Stimulated activated CD4-positive, alpha-beta T cell treated with anti-CD3 and anti-CD28 coated beads, Interleukin-12 subunit alpha, Interleukin-12 subunit beta, amount 100 ng/mL, for 24 hours (primary cell): ENCODE measurements around the gene RTL5.

Source experiments
- DNase-seq, 2 experiments: peaks; one replicate each; pipeline ENCODE4 v3.0.0-alpha.2; 2020; ENCODE audit warnings: low read depth in 2 of 2

Gene RTL5

GRCh38 chrX:72110051-72110875 is 21.5 kb downstream of the RTL5 start:
- DNase-seq, result no peak

- DNase-seq, result no peak
Observed at GRCh38 chrX:72108666-72109065, 23.0 kb downstream of the RTL5 start.

GRCh38 chrX:72107841-72108595 is 23.7 kb downstream of the RTL5 start:
- DNase-seq, result no peak

GRCh38 chrX:72107320-72107719 is 24.4 kb downstream of the RTL5 start:
- DNase-seq, result no peak

DNA sequence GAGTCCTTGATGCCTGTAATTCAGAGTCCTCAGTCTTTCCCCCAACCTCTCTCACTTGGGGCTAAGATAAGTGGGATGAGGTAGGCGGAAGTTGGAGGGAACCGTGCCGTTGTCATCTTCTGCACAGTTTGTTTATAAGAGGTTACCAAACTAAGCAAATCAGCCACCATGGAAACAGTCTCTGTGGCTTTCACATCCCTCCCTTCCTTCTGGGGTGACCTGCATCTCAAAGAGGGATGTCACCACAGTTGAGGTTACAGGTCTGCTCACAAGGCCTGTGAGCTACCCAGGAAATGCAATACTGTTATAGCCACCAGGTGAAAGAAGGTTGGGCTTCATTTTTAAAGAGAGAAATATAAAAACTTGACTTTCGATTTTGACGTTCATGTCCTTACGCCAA is 26.3 kb downstream of the RTL5 start:
- no peak for DNase-seq

DNA sequence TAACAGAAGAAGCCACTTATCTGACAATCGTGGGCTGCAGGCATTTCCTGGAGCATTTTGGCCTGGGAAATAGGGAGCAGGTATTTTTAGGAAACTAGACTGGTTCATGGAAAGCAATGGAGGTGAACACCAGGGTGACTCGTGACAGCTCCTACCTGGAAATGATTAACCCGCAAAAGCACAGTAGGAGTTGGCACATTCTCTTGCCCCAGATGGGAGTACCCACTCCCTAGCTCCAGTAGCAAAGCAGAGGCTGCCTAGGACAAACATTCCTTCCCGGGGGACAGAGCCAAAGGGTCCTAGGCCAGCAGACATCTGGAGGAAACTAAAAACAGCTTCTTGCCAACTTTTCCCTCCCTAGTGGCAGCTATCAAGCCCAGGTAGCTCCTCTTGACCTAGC is 29.0 kb downstream of the RTL5 start:
- DNase-seq, result no peak

DNA sequence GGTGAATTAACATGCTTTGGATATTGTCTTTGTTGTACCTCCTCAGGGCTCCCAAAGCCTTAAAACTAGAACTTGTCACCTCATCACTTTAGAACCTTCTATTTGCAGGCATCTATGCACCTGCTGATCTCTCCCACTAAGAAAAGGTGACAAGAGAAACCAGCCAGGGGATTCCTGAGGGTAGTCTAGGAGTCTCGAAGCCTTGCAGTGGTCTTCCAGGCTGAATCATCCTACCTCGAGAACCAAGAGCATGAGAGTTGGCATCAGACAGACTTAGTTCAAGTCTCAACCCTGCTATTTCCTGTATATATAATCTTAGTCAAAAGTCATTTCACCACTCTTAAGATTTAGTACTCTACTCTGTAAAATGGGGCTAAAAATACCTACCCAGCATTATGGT is 29.6 kb downstream of the RTL5 start:
- DNase-seq, result no peak

DNA sequence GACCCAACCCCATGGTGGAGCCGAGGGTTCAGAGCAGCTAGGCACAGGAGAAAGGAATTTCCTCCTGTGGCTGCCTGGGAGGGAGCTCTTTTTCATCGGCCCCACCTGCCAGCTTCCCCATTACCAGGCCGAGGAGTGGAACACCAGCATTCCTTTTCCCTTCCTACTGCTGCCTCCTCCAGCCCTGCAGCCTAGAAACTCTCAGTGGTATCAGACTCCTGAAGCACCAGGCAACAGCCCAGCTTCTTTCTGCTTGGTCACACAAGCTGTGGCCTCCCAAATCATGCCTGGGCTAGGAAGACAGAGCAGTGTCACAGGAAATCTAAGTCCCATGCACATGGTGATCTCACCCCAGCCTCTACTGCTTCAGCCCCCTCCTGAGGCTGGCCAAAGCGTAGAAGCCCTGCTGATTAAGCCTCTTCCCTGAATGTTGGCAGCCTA is 30.1 kb downstream of the RTL5 start:
- DNase-seq, result no peak

GRCh38 chrX:72100824-72101351 is 30.8 kb downstream of the RTL5 start:
- DNase-seq, result peak; percentile 8 to 48

GRCh38 chrX:72100051-72100755 is 31.5 kb downstream of the RTL5 start:
- no peak for DNase-seq

- DNase-seq, result no peak
Observed at GRCh38 chrX:72097098-72097497, 34.6 kb downstream of the RTL5 start.

DNA sequence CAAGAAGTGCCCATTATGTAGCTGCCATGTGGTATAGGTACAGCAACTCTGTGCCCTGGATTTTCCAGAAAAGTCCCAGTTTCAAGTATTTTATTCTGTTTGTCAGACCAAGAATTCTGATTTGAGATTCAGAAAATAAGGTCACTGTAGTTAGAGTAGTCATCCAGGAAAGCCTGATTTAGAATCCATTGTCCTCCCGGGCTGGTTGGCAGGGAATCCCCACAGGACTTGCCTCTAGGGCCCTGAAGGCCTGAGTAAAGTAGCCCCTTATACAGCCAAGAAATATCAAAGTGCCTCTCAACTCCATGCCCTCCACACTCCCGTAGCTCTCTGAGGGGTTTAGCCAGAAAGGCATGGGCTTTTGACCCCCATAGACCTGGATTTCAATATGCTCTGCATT is 36.3 kb downstream of the RTL5 start:
- no peak for DNase-seq

DNA sequence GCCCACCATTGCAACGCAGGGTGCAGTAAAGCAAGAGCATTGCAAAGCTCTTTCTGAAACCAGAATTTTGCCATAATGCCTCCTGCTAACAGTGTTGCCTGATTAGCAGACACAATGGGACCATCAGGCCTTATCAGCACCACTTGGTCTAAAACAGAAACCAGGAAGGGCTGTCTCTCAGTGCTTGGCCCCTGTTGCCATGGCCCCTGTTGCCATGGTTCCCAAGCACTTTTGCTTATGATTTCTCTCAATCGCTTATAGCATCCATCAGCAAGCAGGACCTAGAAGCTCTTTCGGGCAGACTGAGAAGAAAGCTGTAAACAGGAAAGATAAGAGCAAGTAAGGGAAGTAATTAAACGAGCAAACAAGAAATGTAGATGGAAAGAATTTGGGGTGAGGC is 36.8 kb downstream of the RTL5 start:
- DNase-seq, result peak in 1 of 2 experiments; percentile 15

DNA sequence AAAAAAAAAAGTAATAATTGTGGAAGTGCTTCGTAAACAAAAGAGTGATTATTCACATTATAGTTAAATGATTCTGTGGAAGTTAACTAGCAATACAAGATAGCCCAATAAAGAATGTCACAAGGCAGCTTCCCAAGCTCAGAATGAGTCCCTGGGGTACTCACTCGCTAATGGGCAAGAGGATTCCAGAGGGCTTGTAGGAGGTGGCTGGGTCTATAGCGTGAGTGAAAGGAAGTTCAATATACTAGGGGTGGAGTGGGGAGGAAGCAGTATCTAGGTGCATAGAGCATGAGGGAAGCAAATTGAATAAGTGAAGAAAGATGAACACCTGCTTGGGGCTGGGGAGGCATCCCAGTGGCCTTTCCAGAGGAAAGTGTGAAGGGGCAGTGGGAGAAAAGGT is 42.5 kb downstream of the RTL5 start:
- no peak for DNase-seq

- no peak for DNase-seq
Observed at GRCh38 chrX:72088761-72089160, 43.0 kb downstream of the RTL5 start.

DNA sequence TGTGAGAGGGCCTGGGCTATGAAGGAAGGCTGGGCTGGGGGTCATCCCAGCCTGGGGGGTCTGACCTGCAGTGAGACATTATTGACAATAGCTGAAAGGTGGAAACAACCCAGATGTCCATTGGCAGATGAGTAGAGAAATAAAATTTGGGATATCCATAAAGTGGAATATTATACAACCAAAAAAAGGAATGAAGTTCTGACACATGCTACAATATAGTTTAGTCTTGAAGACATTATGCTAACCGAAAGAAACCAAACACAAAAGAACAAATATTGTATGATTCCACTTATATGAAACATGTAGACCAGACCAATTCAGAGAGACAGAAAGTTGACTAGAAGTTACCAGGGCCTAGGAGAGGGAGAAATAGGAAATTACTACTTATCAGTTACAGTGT is 44.7 kb downstream of the RTL5 start:
- no peak for DNase-seq

- DNase-seq, result no peak
Observed at GRCh38 chrX:72084114-72084513, 47.6 kb downstream of the RTL5 start.

DNA sequence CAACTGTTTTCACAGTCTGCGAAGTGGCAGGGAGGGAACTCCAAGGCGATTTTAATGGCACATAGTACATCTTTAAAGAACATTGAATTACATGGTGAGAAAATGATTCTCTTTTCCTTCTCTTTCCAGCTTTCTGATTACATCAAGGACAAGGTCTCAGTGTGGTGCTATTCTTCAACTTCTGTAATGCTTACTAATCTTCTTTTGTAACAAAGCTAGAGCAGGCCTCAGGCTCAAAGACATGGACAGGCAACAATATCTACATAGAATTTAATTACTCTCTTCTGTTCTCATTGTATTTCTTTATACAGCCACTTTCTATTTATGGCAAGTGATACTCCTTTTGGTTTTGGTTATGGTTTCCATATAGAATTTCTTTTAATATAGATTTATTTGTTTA is 48.4 kb downstream of the RTL5 start:
- DNase-seq, result no peak

- DNase-seq, result no peak
Observed at GRCh38 chrX:72081605-72082320, 50.0 kb downstream of the RTL5 start.

GRCh38 chrX:72080800-72081199 is 50.9 kb downstream of the RTL5 start:
- no peak for DNase-seq

GRCh38 chrX:72080150-72080549 is 51.6 kb downstream of the RTL5 start:
- no peak for DNase-seq

- no peak for DNase-seq
Observed at GRCh38 chrX:72079607-72080006, 52.1 kb downstream of the RTL5 start.
